DMS153 treated with DMSO at 0.1 percent for 48 hours (cell line): ENCODE measurements around the gene C11orf54.
"Not testable (repeated sequence)": the region's sequence is repeated elsewhere in the genome, so short reads cannot be mapped to it uniquely, and the experiment has no call there.

Experiments used
- DNase-seq: peaks from one replicate; lab custom pipeline; 2025; ENCODE audit not compliant: unreplicated experiment; lab: John Stamatoyannopoulos, UW

The C11orf54 gene

DNA sequence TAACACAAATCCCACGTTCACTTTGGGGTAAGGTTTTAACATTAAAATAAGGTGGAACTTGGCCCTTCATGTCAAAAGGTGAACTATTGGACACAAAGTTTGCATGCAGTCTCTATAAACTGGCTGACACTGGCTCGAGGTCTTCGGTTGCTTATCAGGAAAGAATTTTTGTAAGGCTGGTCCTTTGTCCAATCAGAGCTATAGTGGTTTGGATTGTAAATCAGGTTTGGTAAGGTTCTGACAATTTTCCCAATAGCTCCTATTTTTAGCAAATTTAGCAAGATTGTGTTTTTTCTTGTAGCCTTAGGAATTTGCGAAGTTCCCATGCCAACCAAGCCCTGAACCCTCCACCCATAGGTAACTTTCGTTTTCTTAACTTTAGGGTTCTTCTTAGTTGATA lies 25.0 kb downstream of the C11orf54 start:
- no peak for DNase-seq

DNA sequence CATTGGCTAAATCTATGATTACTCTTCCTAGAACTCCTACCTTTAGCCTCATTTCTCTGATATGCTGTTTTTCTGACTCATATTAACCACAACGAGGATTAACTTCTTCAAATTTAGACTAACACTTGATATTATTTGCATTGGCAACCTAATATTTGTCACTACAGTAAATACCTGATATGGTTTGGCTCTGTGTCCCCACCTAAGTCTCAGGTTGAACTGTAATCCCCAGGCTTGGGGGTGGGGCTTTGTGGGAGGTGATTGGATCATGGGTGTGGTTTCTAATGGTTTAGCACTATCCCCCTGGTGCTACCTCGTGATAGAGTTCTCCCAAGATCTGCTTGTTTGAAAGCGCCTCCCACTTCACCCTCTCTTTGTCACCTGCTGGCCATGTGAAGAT lies 25.5 kb downstream of the C11orf54 start:
- DNase-seq, result no peak

DNA sequence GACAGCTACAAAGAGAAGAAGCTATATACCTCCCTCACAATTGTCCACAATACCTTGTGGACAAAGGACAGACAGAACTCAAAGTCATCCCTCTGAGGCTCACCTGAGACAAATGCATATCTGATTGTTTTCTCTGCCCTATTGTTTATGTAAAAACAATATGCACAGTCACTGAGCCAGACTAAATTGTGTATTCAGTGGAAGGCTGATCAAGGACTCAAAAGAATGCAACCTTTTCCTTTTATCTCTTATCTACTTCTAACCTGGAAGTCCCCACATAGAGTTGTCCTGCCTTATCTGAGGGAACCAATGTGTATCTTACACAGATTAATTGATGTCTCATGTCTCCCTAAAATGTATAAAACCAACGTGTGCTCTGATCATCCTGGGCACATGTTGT lies 28.7 kb downstream of the C11orf54 start:
- DNase-seq, result no peak

DNA sequence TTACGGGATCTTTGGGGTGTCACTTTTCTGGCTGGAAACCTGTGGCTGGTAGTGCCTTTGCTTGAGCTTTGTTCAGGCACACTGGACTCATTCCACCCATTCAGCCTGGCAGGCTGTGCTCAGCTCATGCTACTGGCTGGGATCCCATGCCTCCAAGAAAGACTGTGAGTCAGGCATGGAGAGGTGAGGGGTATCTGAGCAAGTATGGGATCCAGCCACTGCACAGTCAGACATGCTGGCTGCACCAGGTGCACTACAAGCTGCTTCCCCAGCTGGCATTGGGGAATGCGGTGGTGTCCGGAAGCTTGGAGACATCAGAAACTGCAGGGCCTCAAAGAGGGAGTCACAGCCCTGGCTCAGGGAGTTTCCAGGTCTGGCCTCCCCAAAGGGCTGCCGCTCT lies 30.7 kb downstream of the C11orf54 start:
- DNase-seq, result no peak

DNA sequence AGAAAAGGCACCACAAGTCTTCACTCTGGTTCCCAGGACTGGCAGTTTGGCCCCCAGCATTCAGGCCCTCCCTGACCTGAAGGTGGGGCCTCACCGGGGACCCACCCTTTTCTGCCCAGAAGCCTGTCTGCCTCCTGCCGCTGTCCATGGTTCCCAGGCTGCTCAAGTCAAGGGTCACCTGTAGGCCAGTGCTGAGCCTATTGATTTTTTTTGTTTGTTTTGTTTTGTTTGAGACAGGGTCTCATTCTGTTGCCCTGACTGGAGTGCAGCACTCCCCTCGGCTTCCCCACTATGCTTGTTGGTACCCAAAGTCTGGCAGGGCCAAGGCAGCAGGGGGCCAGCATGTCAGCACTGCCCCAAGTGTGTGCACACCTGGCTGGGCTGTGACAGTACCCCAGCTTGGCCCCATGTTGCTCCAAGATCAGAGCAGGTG lies 31.6 kb downstream of the C11orf54 start:
- no peak for DNase-seq

DNA sequence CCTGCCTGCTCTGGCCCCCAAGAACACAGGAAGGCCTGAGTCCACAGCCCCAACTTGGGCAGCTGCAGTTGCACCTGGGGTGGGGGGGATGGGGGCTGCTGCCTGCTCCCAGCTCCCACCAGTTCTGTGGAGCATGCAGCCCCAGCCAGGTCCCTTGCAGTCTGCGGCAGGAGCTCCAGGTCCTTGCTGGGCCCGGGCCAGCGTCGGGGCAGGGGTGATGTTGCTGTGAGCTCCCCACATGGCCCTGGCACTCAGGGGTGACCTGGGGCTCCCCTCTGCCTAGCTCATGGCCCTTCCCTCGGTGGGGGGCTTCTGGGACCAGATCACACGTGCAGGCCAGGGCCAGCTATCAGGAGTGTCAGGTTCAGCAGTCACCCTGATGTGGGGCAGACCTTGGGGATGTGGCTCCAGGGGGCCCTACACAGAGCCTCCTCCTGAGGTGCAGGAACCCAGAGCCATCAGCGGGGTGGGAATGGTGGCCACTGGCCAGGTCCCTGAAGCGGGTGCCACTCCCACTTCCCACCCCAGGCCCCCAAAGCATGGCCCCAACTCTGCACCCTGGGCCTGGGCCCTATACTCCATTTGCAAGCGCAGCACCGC lies 32.2 kb downstream of the C11orf54 start:
- DNase-seq, result no peak

DNA sequence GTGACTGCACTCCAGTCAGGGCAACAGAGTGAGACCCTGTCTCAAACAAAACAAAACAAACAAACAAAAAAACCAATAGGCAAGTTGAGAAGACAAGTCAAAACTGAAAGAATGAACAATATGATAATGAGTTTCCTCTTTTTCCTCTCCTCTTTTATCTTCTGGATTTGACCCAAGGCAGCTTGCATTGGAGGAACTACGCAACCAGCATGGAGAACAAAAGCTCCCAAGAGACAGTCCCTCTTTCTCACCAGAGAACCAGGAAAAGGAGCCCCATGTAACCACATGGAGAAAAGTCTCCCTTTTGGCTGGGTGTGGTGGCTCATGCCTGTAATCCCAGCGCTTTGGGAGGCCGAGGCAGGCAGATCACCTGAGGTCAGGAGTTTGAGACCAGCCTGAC lies 33.1 kb downstream of the C11orf54 start:
- not testable (repeated sequence) for DNase-seq

DNA sequence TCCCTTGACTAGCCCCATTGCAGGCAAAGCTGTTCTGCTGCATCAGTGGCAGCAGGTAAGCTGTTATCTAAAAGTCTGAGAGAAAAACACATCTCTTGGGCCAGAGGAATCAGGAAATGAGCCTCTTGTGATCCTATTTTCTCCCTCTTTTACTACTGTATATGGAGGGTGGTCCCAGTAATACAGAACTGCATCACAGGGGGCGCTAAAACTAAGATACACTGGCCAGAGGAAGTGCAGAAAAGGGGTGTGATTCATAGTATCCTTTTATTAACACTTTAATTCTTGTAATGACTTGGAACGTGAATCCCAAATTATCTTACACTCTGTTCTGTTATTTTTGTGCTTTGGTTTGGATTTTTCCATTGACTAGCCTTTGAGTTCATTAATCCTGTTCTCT lies 33.8 kb downstream of the C11orf54 start:
- DNase-seq, result no peak

DNA sequence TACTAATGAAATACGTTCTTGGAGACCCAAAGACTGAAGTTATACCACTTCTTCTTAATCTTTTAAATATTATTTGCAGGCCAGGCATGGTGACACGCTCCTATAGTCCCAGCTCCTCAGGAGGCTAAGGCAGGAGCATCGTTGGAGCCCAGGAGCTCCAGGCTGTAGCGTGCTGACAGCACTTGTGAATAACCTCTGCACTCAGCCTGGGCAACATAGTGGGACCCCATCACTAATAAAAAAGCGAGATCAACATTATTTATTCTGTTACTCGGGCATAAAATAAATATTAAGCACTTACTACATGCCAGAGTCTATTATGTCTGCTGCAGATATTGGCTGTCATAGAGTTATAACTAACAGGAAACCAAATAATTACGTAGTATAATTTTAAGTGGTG lies 41.9 kb downstream of the C11orf54 start:
- no peak for DNase-seq

DNA sequence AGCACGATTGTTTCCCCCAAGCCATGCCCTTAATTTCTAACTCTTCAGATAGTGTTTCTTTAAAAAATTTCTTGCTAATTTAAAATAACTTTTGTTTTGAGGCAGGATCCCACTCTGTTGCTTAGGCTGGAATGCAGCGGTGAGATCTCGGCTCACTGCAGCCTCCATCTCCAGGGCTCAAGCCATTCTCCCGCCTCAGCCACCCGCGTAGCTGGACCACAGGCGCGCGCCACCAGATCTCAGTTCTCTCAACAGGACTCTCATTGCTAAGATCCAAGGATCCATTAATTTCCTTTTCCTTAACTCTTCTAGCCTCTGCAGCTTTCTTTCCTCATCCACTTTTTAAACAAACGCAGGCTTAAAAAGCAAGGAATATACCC lies 42.3 kb downstream of the C11orf54 start:
- DNase-seq, result no peak

DNA sequence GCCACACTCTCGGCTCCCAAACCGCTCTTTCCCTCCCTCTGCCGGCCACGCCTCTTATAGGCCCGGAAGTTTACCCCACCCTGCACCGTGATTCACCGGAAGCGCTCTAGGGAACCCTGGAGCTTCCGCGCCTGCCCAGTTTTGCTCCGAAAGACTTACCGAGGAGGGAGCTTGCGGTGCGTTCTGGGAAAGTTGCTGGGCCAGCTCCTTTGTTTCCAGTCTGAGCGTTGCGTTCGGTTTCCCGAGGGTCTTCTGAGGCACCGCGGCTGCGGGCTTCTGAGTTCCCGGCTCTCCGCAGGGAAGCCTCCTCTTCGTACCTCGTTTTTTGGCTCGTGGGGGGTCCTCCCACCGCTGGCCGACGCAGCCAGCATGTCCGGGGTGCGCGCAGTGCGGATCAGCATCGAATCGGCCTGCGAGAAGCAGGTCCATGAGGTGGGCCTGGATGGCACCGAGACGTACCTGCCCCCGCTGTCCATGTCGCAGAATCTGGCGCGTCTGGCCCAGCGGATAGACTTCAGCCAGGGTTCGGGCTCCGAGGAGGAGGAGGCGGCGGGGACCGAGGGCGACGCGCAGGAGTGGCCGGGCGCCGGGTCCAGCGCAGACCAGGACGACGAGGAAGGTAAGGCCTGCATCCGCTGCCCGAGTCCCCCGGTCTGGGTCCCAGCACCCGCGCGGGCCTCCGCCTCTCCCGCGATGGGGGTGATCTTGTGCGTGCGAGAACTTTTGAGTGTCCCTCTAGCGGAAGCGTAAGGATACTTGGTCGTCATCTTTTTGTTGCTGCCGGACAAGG lies 42.9 kb downstream of the C11orf54 start, which contains the start of gene MED17:
Gene MED17 (plus strand): TSS at position 138 of the 790 bp plus-strand sequence. CDS start 232 bp downstream, at position 370.
- peak; percentile 88 for DNase-seq

DNA sequence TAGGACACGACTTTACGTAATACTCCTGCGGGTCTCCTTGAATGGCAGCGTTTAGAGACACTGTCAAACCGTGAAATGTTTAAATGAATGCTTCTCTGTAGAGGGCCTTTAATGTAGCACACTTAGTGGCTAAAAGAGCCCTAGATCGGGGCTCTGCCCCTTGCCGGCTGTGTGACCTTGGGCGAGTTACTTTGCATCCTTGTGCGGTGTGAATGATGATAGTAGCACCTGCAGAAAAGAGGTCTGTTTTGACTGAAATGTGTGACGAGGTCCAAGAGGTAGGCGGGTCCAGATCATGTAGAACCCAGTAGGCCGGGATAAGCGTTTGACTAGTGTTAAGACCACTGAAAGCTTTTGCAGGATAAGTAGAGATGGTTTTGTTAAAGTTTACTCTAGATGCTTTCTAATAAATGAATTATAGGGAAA lies 43.5 kb downstream of the C11orf54 start:
- no peak for DNase-seq

DNA sequence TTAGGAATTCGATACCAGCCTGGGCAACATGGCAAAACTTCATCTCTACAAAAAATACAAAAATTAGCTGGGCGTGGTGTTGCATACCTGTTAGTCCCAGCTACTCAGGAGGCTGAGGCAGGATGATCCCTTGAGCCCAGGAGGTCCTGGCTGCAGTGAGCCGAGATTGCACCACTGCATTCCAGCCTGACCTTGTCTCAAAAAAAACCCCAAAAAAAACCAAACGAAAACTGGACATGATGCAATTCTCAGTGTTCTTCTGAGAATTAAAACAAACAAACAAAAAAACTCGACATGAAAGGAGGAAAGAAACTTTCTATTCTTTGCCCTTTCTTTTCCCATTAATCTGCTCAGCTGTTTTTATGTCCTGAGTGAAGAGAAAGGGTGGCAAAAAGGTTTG lies 50.0 kb downstream of the C11orf54 start:
- no peak for DNase-seq

DNA sequence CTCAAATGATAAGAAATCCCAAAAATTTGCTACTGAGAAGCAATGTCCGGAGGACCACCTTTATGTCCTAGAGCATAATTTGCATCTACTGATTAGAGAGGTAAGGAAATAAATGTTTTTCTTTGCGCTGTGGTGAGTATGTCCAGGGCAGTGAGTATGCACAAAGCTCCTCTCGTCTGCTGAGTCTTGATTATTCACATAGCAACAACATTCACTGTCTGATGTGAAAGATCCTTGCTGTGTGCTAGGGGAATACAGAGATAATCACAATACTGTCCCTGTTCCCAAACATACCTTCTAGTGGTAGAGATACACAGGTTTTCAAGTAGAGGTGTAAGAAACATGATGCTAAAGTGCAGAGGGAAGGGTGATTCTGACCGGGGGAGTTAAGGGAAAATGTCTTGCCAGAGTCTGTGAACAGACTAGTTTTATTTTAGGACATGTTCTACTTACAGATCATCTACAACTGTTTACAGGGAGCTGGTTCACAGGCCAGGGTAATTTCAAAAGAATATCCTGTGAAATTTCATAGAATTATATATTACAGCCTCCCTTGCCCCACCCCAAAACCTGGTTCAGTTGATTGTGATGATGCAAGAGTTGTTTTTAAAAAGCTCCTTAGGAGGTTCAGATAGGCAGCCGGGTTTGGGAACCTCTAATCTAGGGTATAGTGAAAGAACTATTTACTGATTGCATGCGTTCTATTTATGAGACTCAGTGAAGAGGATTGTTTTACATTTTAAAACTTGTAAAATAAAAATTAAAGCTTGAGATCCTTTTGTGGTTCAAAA lies 55.2 kb downstream of the C11orf54 start:
- no peak for DNase-seq

DNA sequence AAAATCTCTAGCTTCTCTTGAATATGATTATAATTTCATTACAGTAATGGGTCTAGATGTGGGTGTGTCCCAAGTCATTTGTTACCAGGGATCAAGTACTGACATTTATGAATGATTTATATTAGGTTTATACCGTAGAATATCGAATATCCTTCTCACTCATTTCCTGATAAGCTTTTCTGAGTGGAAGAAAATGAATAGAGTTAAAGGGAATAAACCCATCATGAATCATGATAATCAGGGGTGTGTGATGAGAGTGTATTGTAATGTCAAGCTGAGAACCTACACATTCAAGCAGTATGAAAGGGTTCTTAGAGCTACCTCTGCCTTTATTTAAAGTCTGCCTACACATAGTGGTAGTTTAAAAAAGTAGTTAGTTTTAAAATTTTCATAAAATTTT lies 59.9 kb downstream of the C11orf54 start:
- DNase-seq, result no peak

DNA sequence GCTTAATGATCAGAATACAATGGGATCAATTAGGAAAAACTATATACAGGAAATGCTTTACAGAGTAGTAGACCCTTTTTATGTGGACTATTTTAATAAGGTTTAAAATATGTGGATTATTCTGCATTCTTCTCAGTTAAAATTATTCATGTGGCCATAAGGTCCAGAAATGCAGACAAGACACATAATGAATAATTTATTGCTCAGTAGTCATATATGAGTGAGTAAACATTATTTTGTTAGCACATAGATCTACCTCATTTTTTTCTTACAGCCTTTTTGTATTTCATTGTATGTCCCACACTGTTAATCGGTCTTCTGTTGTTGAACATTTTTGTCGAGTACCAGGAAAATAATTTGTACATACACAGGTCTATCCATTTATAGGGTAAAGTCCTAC lies 63.4 kb downstream of the C11orf54 start:
- no peak for DNase-seq

DNA sequence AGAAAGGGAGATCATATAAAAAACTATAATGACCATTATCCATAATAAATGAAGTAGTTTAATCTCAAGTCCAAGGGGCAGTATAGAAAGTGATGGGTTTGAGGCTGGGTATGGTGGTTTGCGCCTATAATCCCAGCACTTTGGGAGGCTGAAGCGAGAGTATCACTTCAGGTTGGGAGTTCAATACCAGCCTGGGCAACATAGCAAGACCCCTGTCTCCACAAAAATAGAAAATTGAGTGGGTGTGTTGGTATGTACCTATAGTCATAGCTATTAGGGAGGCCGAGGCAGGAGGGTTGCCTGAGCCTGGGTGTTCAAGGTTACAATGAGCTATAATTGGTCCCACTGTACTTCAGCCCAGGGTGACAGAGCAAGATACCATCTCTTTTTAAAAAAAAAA lies 66.5 kb downstream of the C11orf54 start:
- DNase-seq, result no peak

DNA sequence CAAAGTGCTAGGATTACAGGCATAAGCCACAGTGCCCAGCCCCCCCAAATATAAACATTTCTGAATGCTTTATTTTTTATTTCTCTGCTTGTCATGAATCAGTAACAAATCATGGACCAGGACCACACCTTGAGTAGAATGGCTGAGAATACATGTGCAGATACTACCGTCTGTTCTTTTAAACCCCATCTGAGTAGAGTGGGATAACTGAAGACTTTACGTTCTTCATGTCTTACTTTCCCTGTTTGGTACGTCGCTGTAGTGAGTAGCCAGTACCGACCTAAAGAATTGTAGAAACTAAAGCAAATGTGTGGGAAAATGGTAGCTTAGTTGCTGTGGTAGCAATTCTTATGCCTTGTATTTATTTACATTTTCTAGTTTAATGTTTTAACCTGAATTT lies 72.5 kb downstream of the C11orf54 start:
- DNase-seq, result no peak
